GM23338 (cell line): ENCODE measurements around the gene TIMM17A. TPM values are rescaled to one million over a fixed set of nuclear protein-coding genes. Genes with fewer than 3 reads are reported as not detected.
A peak's percentile ranks its signal among the peaks of the same experiment; 100 is the strongest.

Source experiments
- ATAC-seq: fragments of 200-7000 bp; cut with Tn5 transposase; 3 replicates; pipeline ENCODE4 v1.9.1; 2020
- DNase-seq: peaks from one replicate; pipeline ENCODE4 v3.0.0-alpha.2; 2015; ENCODE audit warnings: low spot score
- H2AFZ ChIP-seq: fragments of 200-600 bp; sonication (generic); 2 replicates; pipeline ENCODE4 v1.8.0; 2016; ENCODE audit warnings: antibody characterized with exemption, mild to moderate bottlenecking, moderate library complexity
- H3F3A ChIP-seq: fragments of 200-600 bp; sonication (generic); replicated peaks from 2 replicates; pipeline ENCODE4 v1.8.0; 2017; ENCODE audit warnings: antibody characterized with exemption, mixed run types, low read depth
- H3K27ac ChIP-seq: fragments of 200-600 bp; sonication (generic); 2 replicates; pipeline ENCODE4 v1.6.1; 2016; ENCODE audit warnings: low read depth
- H3K27me3 ChIP-seq: fragments of 200-600 bp; sonication (generic); 2 replicates; pipeline ENCODE4 v1.8.0; 2016; ENCODE audit warnings: mild to moderate bottlenecking, mixed run types, moderate library complexity; ENCODE audit not compliant: insufficient read depth
- H3K36me3 ChIP-seq: fragments of 200-600 bp; sonication (generic); 2 replicates; pipeline ENCODE4 v1.8.0; 2016; ENCODE audit warnings: mild to moderate bottlenecking; ENCODE audit not compliant: insufficient read depth
- H3K4me1 ChIP-seq: fragments of 200-600 bp; sonication (generic); 2 replicates; pipeline ENCODE4 v1.8.0; 2016; ENCODE audit warnings: mild to moderate bottlenecking, moderate library complexity; ENCODE audit not compliant: insufficient read depth
- H3K4me2 ChIP-seq: fragments of 200-600 bp; sonication (generic); 2 replicates; pipeline ENCODE4 v1.7.1; 2017; ENCODE audit warnings: mixed run types
- H3K4me3 ChIP-seq: fragments of 200-600 bp; sonication (generic); 2 replicates; pipeline ENCODE4 v1.6.1; 2016; ENCODE audit warnings: mixed run types
- H3K79me2 ChIP-seq: fragments of 200-600 bp; sonication (generic); replicated peaks from 2 replicates; pipeline ENCODE4 v1.8.0; 2017; ENCODE audit warnings: mild to moderate bottlenecking; ENCODE audit not compliant: insufficient read depth
- H3K9me2 ChIP-seq: fragments of 200-600 bp; sonication (generic); 2 replicates; pipeline ENCODE4 v1.8.0; 2017; ENCODE audit not compliant: insufficient read depth
- H4K20me1 ChIP-seq: fragments of 200-600 bp; sonication (generic); replicated peaks from 2 replicates; pipeline ENCODE4 v1.8.0; 2017; ENCODE audit warnings: mild to moderate bottlenecking; ENCODE audit not compliant: insufficient read depth
- H3K27ac Mint-ChIP-seq: 2 replicates; pipeline ENCODE4 v1.8.0; 2020; ENCODE audit warnings: inconsistent platforms, mild to moderate bottlenecking, moderate library complexity, mixed read lengths
- H3K27me3 Mint-ChIP-seq: 3 replicates; pipeline ENCODE4 v1.8.0; 2022; ENCODE audit warnings: low read depth, mild to moderate bottlenecking, moderate library complexity, mixed read lengths, inconsistent platforms; ENCODE audit not compliant: insufficient read depth, poor library complexity
- H3K36me3 Mint-ChIP-seq: 3 replicates; pipeline ENCODE4 v1.8.0; 2021; ENCODE audit warnings: low read depth, mild to moderate bottlenecking, inconsistent platforms, moderate library complexity, mixed read lengths
- H3K4me1 Mint-ChIP-seq: 3 replicates; pipeline ENCODE4 v1.8.0; 2020; ENCODE audit warnings: mild to moderate bottlenecking, inconsistent platforms, mixed read lengths
- H3K4me3 Mint-ChIP-seq: 3 replicates; pipeline ENCODE4 v1.8.0; 2021; ENCODE audit warnings: moderate library complexity, mild to moderate bottlenecking, inconsistent platforms, mixed read lengths
- H3K9me3 Mint-ChIP-seq: 3 replicates; pipeline ENCODE4 v1.8.0; 2020; ENCODE audit warnings: moderate library complexity, mild to moderate bottlenecking, inconsistent platforms, mixed read lengths
- CREB1 ChIP-seq: fragments of 250-450 bp; sonication (Bioruptor Pico); IDR thresholded peaks from 2 replicates; pipeline ENCODE4 v1.5.0; 2020; ENCODE audit warnings: low read depth, mild to moderate bottlenecking, moderate library complexity
- polyA plus RNA-seq: library from polyadenylated mRNA; unstranded; fragments of >200 nt; fragmentation: Nextera tagmentation; extraction: Ambion mirVana; gene quantifications from 2 replicates; pipeline ENCODE4 v1.2.1, GENCODE V29; 2016
- total RNA-seq: library from RNA; depleted of rRNA; stranded (reverse); fragments of >200 nt; shearing (Covaris generic); gene quantifications from 2 replicates; pipeline ENCODE4 v1.2.3, GENCODE V29; 2014
- TF ChIP-seq, protein P1 (sequence below): fragments of 250-450 bp; sonication (Bioruptor Pico); IDR thresholded peaks from 2 replicates; pipeline ENCODE4 v1.5.0; 2020; ENCODE audit warnings: mild to moderate bottlenecking, moderate library complexity
- TF ChIP-seq, protein P2 (sequence below), 2 experiments: fragments of 200-600 bp in 1 of 2; sonication (generic) in 1 of 2; conservative IDR thresholded peaks; 2 replicates each; pipeline versions ENCODE4 v1.5.1 to v1.6.1; 2016 to 2017; ENCODE audit warnings: antibody characterized with exemption in 2 of 2, low read depth in 2 of 2, mild to moderate bottlenecking in 2 of 2, moderate library complexity in 1 of 2

Gene TIMM17A
- total and polyA plus RNA-seq, 2 experiments from 2014 or later: 38.5 to 60.0 TPM

- no peak overlapping the region for H3K4me2 ChIP-seq
Measured at GRCh38 chr1:202005958-202006357, 50.7 kb downstream of the TIMM17A start.

GRCh38 chr1:202007304-202007703, 52.0 kb downstream of the TIMM17A start:
- no peaks in the 10 kb centered on the region for H4K20me1 ChIP-seq
- Mint-ChIP-seq H3K4me3 (0 out of 3 replicates have a peak overlapping the region, but pooled peaks have one; percentile 64), H3K27ac (peak overlapping the region; percentile 93), H3K9me3 (no peaks in the 10 kb centered on the region), H3K4me1 (peaks cover 54% of the 10 kb centered on the region), H3K36me3 (peaks cover 38% of the 10 kb centered on the region), H3K27me3 (peaks cover 9% of the 10 kb centered on the region)
- no peak overlapping the region for H2AFZ ChIP-seq
- peaks cover 14% of the 10 kb centered on the region; the same call in 1 of the 2 replicates for H3K36me3 ChIP-seq
- no peaks in the 10 kb centered on the region for H3K9me2 ChIP-seq
- H3K4me2 ChIP-seq: peak overlapping the region; percentile 75
- H3K79me2 ChIP-seq: peaks cover 7% of the 10 kb centered on the region
- ATAC-seq (no peak), DNase-seq (no peak)
- peaks cover 15% of the 10 kb centered on the region for H3F3A ChIP-seq
- TF ChIP-seq, protein P1, sequence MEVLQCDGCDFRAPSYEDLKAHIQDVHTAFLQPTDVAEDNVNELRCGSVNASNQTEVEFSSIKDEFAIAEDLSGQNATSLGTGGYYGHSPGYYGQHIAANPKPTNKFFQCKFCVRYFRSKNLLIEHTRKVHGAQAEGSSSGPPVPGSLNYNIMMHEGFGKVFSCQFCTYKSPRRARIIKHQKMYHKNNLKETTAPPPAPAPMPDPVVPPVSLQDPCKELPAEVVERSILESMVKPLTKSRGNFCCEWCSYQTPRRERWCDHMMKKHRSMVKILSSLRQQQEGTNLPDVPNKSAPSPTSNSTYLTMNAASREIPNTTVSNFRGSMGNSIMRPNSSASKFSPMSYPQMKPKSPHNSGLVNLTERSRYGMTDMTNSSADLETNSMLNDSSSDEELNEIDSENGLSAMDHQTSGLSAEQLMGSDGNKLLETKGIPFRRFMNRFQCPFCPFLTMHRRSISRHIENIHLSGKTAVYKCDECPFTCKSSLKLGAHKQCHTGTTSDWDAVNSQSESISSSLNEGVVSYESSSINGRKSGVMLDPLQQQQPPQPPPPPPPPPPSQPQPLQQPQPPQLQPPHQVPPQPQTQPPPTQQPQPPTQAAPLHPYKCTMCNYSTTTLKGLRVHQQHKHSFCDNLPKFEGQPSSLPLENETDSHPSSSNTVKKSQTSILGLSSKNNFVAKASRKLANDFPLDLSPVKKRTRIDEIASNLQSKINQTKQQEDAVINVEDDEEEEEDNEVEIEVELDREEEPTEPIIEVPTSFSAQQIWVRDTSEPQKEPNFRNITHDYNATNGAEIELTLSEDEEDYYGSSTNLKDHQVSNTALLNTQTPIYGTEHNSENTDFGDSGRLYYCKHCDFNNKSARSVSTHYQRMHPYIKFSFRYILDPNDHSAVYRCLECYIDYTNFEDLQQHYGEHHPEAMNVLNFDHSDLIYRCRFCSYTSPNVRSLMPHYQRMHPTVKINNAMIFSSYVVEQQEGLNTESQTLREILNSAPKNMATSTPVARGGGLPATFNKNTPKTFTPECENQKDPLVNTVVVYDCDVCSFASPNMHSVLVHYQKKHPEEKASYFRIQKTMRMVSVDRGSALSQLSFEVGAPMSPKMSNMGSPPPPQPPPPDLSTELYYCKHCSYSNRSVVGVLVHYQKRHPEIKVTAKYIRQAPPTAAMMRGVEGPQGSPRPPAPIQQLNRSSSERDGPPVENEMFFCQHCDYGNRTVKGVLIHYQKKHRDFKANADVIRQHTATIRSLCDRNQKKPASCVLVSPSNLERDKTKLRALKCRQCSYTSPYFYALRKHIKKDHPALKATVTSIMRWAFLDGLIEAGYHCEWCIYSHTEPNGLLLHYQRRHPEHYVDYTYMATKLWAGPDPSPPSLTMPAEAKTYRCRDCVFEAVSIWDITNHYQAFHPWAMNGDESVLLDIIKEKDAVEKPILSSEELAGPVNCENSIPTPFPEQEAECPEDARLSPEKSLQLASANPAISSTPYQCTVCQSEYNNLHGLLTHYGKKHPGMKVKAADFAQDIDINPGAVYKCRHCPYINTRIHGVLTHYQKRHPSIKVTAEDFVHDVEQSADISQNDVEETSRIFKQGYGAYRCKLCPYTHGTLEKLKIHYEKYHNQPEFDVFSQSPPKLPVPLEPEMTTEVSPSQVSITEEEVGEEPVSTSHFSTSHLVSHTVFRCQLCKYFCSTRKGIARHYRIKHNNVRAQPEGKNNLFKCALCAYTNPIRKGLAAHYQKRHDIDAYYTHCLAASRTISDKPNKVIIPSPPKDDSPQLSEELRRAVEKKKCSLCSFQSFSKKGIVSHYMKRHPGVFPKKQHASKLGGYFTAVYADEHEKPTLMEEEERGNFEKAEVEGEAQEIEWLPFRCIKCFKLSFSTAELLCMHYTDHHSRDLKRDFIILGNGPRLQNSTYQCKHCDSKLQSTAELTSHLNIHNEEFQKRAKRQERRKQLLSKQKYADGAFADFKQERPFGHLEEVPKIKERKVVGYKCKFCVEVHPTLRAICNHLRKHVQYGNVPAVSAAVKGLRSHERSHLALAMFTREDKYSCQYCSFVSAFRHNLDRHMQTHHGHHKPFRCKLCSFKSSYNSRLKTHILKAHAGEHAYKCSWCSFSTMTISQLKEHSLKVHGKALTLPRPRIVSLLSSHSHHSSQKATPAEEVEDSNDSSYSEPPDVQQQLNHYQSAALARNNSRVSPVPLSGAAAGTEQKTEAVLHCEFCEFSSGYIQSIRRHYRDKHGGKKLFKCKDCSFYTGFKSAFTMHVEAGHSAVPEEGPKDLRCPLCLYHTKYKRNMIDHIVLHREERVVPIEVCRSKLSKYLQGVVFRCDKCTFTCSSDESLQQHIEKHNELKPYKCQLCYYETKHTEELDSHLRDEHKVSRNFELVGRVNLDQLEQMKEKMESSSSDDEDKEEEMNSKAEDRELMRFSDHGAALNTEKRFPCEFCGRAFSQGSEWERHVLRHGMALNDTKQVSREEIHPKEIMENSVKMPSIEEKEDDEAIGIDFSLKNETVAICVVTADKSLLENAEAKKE: no peak
- peak overlapping the region; percentile 99 for H3K27ac ChIP-seq
- H3K27me3 ChIP-seq: no peaks in the 10 kb centered on the region
- H3K4me3 ChIP-seq: peak overlapping the region; percentile 46
- peaks cover 51% of the 10 kb centered on the region for H3K4me1 ChIP-seq

More at GRCh38 chr1:202005958-202006357, 50.7 kb downstream of the TIMM17A start:
- Mint-ChIP-seq H3K27ac (peak overlapping the region; percentile 78; the same call in 1 of the 2 replicates), H3K4me3 (no peak overlapping the region), H3K36me3 (peaks cover 52% of the 10 kb centered on the region), H3K27me3 (peaks cover 11% of the 10 kb centered on the region), H3K4me1 (peaks cover 47% of the 10 kb centered on the region), H3K9me3 (no peaks in the 10 kb centered on the region)
- peak; percentile 62 for DNase-seq
- peaks cover 11% of the 10 kb centered on the region for H3F3A ChIP-seq
- peak overlapping the region; percentile 83; the same call in 1 of the 2 replicates for H3K27ac ChIP-seq
- H3K36me3 ChIP-seq: peaks cover 16% of the 10 kb centered on the region; the same call in 1 of the 2 replicates
- peaks cover 4% of the 10 kb centered on the region for H3K79me2 ChIP-seq
- peaks cover 46% of the 10 kb centered on the region for H3K4me1 ChIP-seq
- no peak overlapping the region for H3K4me3 ChIP-seq
- H3K9me2 ChIP-seq: no peaks in the 10 kb centered on the region
- H2AFZ ChIP-seq: no peak overlapping the region
- H4K20me1 ChIP-seq: no peaks in the 10 kb centered on the region
- TF ChIP-seq, protein P2, sequence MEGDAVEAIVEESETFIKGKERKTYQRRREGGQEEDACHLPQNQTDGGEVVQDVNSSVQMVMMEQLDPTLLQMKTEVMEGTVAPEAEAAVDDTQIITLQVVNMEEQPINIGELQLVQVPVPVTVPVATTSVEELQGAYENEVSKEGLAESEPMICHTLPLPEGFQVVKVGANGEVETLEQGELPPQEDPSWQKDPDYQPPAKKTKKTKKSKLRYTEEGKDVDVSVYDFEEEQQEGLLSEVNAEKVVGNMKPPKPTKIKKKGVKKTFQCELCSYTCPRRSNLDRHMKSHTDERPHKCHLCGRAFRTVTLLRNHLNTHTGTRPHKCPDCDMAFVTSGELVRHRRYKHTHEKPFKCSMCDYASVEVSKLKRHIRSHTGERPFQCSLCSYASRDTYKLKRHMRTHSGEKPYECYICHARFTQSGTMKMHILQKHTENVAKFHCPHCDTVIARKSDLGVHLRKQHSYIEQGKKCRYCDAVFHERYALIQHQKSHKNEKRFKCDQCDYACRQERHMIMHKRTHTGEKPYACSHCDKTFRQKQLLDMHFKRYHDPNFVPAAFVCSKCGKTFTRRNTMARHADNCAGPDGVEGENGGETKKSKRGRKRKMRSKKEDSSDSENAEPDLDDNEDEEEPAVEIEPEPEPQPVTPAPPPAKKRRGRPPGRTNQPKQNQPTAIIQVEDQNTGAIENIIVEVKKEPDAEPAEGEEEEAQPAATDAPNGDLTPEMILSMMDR (conservative IDR thresholded peaks at IDR 0.05; ENCODE audit: low read depth in 2 of 2): peak; percentile 65 to 88
- TF ChIP-seq CREB1 (CRISPR knock-in tag): no peak
- H3K27me3 ChIP-seq: no peaks in the 10 kb centered on the region
- no peak for ATAC-seq
